Upper lobe of right lung (tissue), 1 donor: Measurements from ENCODE around the gene C7orf57. TPM values are rescaled to one million over a fixed set of nuclear protein-coding genes. Genes with fewer than 3 reads are reported as not detected.

Experiments used
- ATAC-seq: fragments of 200-7000 bp; cut with Tn5 transposase; one replicate; pipeline ENCODE4 v1.9.1; 2020; ENCODE audit warnings: mild to moderate bottlenecking, moderate library complexity
- DNase-seq: peaks from one replicate; pipeline ENCODE4 v3.0.0-alpha.2; 2020
- H3K27ac ChIP-seq: fragments of 200-600 bp; one replicate; pipeline ENCODE4 v1.8.0; 2022
- H3K27me3 ChIP-seq: fragments of 200-600 bp; one replicate; pipeline ENCODE4 v1.8.0; 2022; ENCODE audit warnings: mild to moderate bottlenecking
- H3K36me3 ChIP-seq: fragments of 200-600 bp; one replicate; pipeline ENCODE4 v1.8.0; 2022
- H3K4me1 ChIP-seq: fragments of 200-600 bp; one replicate; pipeline ENCODE4 v1.8.0; 2022
- H3K4me3 ChIP-seq: fragments of 200-600 bp; one replicate; pipeline ENCODE4 v1.8.0; 2022; ENCODE audit warnings: mild to moderate bottlenecking
- H3K9me3 ChIP-seq: fragments of 200-600 bp; one replicate; pipeline ENCODE4 v1.8.0; 2022
- intact Hi-C: fragments of 100-400 bp; cut with DNase I; formaldehyde crosslinking; loops from one replicate; pipeline ENCODE4 v1.11.0; 2022
- total RNA-seq: library from RNA; stranded (reverse); fragmentation: NEBNext Ultra II Directional; extraction: Animal tissue kit (Norgen Biotek cat#: 25700); gene quantifications from one replicate; pipeline ENCODE4 v1.2.1, GENCODE V29; 2021
- TF ChIP-seq, protein P1 (sequence below): fragments of 200-600 bp; IDR thresholded peaks from one replicate; pipeline ENCODE4 v1.8.0; 2022; ENCODE audit warnings: antibody characterized with exemption
- donor health status: DM: no; HTN: yes; CAD: no; lungs with severe emphysema.

C7orf57 gene
- total RNA-seq, 1 donor from 2014 or later, result not detected

DNA sequence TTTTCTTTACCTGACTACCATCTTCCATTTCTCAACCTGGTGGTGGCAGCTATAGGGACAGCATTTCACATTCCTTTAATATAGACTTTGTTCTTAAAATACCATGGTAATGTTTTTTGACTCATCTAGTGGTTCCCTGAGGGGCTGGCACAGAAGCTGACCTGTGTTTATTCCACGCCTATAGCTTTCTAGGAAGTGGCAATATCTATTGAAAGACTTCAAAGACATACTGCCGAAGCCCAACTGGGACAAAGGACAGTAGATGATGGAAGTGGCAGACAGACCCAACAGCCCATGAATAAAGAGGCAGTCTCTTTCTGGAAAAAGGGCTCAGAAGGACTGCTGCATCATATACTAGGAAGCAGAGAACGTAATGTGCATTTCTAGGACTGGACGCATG, 17.7 kb upstream of the C7orf57 start:
- intact Hi-C loops, result no loop called here
- Histone ChIP-seq H3K27ac (no peak overlapping the region), H3K9me3 (peaks cover 2% of the 10 kb centered on the region), H3K4me3 (no peak overlapping the region), H3K27me3 (no peaks in the 10 kb centered on the region), H3K36me3 (no peaks in the 10 kb centered on the region), H3K4me1 (no peaks in the 10 kb centered on the region)
- ATAC-seq (no peak), DNase-seq (no peak)
- TF ChIP-seq, protein P1, sequence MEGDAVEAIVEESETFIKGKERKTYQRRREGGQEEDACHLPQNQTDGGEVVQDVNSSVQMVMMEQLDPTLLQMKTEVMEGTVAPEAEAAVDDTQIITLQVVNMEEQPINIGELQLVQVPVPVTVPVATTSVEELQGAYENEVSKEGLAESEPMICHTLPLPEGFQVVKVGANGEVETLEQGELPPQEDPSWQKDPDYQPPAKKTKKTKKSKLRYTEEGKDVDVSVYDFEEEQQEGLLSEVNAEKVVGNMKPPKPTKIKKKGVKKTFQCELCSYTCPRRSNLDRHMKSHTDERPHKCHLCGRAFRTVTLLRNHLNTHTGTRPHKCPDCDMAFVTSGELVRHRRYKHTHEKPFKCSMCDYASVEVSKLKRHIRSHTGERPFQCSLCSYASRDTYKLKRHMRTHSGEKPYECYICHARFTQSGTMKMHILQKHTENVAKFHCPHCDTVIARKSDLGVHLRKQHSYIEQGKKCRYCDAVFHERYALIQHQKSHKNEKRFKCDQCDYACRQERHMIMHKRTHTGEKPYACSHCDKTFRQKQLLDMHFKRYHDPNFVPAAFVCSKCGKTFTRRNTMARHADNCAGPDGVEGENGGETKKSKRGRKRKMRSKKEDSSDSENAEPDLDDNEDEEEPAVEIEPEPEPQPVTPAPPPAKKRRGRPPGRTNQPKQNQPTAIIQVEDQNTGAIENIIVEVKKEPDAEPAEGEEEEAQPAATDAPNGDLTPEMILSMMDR, result no peak

DNA sequence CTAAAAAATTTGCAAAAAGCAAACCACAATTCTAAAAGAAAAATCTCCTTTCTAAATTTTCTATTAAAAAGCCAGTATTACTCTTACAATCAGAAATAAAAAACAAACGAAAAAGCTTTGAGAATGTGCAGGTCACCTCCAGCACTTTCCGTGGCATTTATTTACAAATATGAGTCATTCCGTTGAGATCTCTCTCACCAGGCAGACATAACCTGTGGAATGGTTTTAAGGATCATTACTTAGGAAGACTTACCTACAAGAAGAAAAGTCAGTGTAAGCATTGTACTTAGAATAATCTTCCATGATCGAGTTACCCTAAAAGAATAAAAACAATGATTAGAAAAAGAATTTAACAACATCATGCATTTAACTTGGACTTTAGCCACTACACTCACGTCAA, 9.7 kb upstream of the C7orf57 start:
- TF ChIP-seq, protein P1, result no peak
- H3K4me3 ChIP-seq, result no peak overlapping the region

DNA sequence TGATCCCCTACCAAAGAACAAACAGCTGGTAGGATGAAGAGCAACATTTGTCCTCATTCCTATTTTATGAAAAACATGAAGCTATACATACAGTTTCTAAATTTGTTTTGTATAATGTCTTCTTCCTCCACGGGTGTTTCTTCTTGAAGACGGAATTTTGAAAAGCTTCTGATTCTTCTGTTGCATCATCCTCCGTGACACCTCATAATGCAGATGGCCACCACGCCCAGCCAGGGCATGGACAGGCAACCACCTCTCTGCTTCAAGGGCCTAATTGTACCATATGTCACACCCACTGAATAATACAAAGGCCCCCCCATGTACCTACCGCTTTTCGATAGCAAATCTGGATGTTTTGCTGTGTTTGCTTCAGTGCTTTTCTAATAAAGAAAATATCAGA, 6.4 kb upstream of the C7orf57 start, which contains the start of gene SUN3:
Gene SUN3 (minus strand): TSS at position 170 of the 400 bp plus-strand sequence. CDS start 169 bp downstream, at position 1.
- DNase-seq (no peak), ATAC-seq (no peak)
- intact Hi-C loops, result no loop called here
- TF ChIP-seq, protein P1, result no peak
- Histone ChIP-seq H3K36me3 (no peaks in the 10 kb centered on the region), H3K27me3 (peaks cover 1% of the 10 kb centered on the region), H3K4me3 (no peak within 1 kb of the TSS), H3K9me3 (no peaks in the 10 kb centered on the region), H3K27ac (no peak within 1 kb of the TSS), H3K4me1 (no peaks in the 10 kb centered on the region)

More for the DNA sequence above, 9.7 kb upstream of the C7orf57 start:
- no peaks in the 10 kb centered on the region for H3K36me3 ChIP-seq
- DNase-seq (no peak), ATAC-seq (peak; percentile 41)
- H3K4me1 ChIP-seq, result no peaks in the 10 kb centered on the region
- no peaks in the 10 kb centered on the region for H3K27me3 ChIP-seq
- no peak overlapping the region for H3K27ac ChIP-seq
- intact Hi-C loops, result no loop called here
- peaks cover 4% of the 10 kb centered on the region for H3K9me3 ChIP-seq

DNA sequence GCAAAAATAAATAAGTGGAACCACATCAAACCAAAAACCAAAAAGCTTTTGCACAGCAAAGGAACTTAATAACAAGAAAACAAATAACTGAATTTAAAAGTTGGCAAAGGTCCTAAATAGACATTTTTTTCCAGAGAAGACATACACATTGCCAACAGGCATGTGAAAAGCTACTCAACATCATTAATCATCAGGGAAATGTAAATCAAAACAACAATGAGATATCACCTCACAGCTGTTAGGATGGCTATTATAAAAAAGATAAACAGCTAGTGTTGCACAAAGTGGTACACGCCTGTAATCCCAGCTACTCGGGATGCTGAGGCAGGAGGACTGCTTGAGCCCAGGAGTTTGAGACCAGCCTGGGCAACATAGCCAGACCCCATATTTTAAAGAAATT, 4.2 kb upstream of the C7orf57 start:
- Histone ChIP-seq H3K4me3 (no peak overlapping the region), H3K27me3 (peaks cover 17% of the 10 kb centered on the region), H3K27ac (no peak overlapping the region), H3K4me1 (peaks cover 6% of the 10 kb centered on the region), H3K36me3 (no peaks in the 10 kb centered on the region), H3K9me3 (no peaks in the 10 kb centered on the region)
- TF ChIP-seq, protein P1, result no peak
- DNase-seq (no peak), ATAC-seq (no peak)
- intact Hi-C loops, result no loop called here

DNA sequence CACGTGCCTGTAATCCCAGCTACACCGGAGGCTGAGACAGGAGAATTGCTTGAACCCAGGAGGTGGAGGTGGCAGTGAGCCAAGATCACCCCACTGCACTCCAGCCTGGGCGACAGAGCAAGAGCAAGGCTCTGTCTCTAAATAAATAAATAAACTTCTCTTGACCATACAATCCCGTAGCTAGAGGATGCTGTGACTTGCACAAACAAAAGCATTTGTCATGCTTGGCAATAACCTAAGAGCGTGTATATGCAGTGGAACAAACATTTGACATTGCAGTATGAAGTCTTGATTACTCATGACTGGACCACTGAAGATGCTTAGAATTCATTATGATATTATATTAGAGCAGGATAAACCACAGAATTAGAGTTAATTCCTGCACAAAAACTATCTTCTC, 1.4 kb upstream of the C7orf57 start:
- DNase-seq (no peak), ATAC-seq (no peak)
- peaks cover 9% of the 10 kb centered on the region for H3K4me1 ChIP-seq
- H3K4me3 ChIP-seq, result no peak overlapping the region
- H3K27me3 ChIP-seq, result peaks cover 19% of the 10 kb centered on the region
- TF ChIP-seq, protein P1, result no peak
- no peaks in the 10 kb centered on the region for H3K9me3 ChIP-seq
- no peak overlapping the region for H3K27ac ChIP-seq
- intact Hi-C loops, result no loop called here
- H3K36me3 ChIP-seq, result no peaks in the 10 kb centered on the region

DNA sequence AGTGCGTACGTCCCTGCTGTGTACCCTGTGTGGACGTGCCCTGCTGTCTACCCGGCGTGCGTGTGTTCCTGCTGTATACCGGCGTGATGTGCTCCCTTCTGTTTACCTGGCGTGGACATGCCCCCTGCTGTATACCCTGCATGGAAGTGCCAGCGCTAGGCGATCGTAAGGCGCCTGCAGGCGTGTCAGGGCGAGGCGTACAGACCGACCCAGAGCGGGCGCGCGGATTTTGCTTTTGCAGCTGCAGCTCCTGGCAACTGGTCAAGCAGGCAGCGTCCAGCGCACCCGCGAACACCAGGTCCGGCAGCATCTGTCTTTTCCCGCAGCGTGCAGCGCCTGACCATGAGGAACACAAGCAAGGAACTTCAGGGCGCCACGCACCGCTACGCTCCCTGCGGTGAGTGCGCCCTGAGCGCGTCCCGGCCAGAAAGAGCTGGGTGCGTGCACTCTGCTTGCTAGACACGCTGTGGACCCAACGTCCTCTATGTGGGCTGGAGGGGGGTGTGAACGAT, 680 bp downstream of the C7orf57 start:
- H3K27ac ChIP-seq, result no peak overlapping the region
- H3K27me3 ChIP-seq, result peaks cover 19% of the 10 kb centered on the region
- H3K4me3 ChIP-seq, result peak overlapping the region; percentile 48
- H3K36me3 ChIP-seq, result no peaks in the 10 kb centered on the region
- ATAC-seq (peak; percentile 36), DNase-seq (peak; percentile 72)
- no peaks in the 10 kb centered on the region for H3K9me3 ChIP-seq
- intact Hi-C loops, result no loop called here
- peaks cover 9% of the 10 kb centered on the region for H3K4me1 ChIP-seq
- TF ChIP-seq, protein P1, result no peak
